ENCODE data around the gene SOBP. TPM values are rescaled to one million over a fixed set of nuclear protein-coding genes. Genes with fewer than 3 reads are reported as not detected.
"Not testable (repeated sequence)": the region's sequence is repeated elsewhere in the genome, so short reads cannot be mapped to it uniquely, and the experiment has no call there.

The SOBP gene
- total and polyA plus RNA-seq, 7 experiments from 2014 or later: 0.08 to 0.15 TPM; not detected in 5

DNA sequence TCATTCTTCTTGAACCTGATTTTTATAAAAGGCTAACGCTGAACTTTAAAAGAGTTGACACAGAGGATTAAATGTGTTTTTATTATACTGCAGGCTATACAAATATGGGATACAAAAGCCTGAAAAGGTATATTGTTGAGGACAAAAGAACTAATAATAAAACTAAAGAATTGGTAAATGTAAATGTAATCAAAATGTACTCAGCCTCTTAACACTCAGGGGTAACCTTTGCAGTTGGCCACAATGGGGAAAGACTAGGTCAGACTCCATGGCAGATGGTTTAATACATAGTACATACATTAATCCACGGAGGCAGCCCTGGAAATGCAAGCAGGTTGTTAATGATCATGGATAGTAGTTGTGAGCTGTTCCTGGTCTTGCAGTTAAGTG lies 57.5 kb downstream of the SOBP start:
- H3K9me3 ChIP-seq (ENCODE audit: control insufficient read depth in 2 of 3, low read length in 3 of 3): no peaks in the 10 kb centered on the region
- H3K4me1 ChIP-seq (ENCODE audit: control insufficient read depth in 2 of 2, insufficient read depth in 2 of 2, low read length in 2 of 2): no peaks in the 10 kb centered on the region
- no peak overlapping the region for H3K27ac Mint-ChIP-seq
- H3K36me3 Mint-ChIP-seq: no peaks in the 10 kb centered on the region
- no peak overlapping the region for H3K4me3 Mint-ChIP-seq
- ATAC-seq (no peak), DNase-seq (no peak)
- no peaks in the 10 kb centered on the region for H3K9me3 Mint-ChIP-seq
- ChIA-PET CTCF (no interaction called here), POLR2A (no interaction called here)
- intact Hi-C loops (cut with micrococcal nuclease): no loop called here
- no peak overlapping the region for H3K4me3 ChIP-seq (ENCODE audit: low read length)
- H3K27me3 ChIP-seq (ENCODE audit: control insufficient read depth in 2 of 2, insufficient read depth in 2 of 2, low read length in 2 of 2): no peaks in the 10 kb centered on the region
- peaks cover 8 to 23% (median 15%) of the 10 kb centered on the region in 5 donors for H3K27me3 Mint-ChIP-seq
- no peaks in the 10 kb centered on the region for H3K36me3 ChIP-seq (ENCODE audit: control insufficient read depth in 2 of 3, insufficient read depth in 3 of 3, low read length in 3 of 3)
- no peak overlapping the region for H3K27ac ChIP-seq (ENCODE audit: low read depth, low read length)
- no peaks in the 10 kb centered on the region for H3K4me1 Mint-ChIP-seq

GRCh38 chr6:107550241-107550840 lies 60.4 kb downstream of the SOBP start:
- no peaks in the 10 kb centered on the region for H3K9me3 ChIP-seq (ENCODE audit: control insufficient read depth in 2 of 3, low read length in 3 of 3)
- no peaks in the 10 kb centered on the region for H3K4me1 Mint-ChIP-seq
- H3K36me3 Mint-ChIP-seq: no peaks in the 10 kb centered on the region
- no peak for ATAC-seq
- CTCF ChIA-PET: no interaction called here
- H3K9me3 Mint-ChIP-seq: no peaks in the 10 kb centered on the region
- no peak overlapping the region for H3K4me3 Mint-ChIP-seq
- POLR2A ChIA-PET: no interaction called here
- peaks cover 0 to 13% (median under 1%) of the 10 kb centered on the region in 5 donors for H3K27me3 Mint-ChIP-seq
- intact Hi-C loops (cut with micrococcal nuclease): no loop called here
- no peaks in the 10 kb centered on the region for H3K4me1 ChIP-seq (ENCODE audit: control insufficient read depth in 2 of 2, insufficient read depth in 2 of 2, low read length in 2 of 2)
- no peaks in the 10 kb centered on the region for H3K27me3 ChIP-seq (ENCODE audit: control insufficient read depth in 2 of 2, insufficient read depth in 2 of 2, low read length in 2 of 2)
- no peak overlapping the region for H3K4me3 ChIP-seq (ENCODE audit: low read length)
- H3K36me3 ChIP-seq (ENCODE audit: control insufficient read depth in 2 of 3, insufficient read depth in 3 of 3, low read length in 3 of 3): no peaks in the 10 kb centered on the region
- no peak for DNase-seq
- H3K27ac Mint-ChIP-seq: no peak overlapping the region
- H3K27ac ChIP-seq (ENCODE audit: low read depth, low read length): no peak overlapping the region

DNA sequence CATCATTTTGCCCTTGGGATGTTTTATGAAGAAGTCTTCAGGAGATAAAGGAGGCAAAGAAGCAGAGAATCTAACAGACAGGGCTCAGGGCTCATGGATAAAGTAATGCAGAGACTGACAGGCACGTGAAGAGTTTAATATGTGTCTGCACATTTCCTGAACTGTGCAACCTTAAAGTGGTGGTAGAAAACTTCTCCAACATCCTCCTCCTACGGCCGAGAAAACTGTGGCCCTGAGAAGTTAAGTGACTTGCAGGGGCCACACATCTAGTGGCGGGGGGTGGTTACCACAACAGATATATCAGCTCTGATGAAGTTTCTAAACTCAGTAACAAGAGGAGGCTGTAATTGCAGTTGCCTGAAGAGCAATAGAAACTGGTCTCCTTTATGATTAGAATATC lies 61.0 kb downstream of the SOBP start:
- Histone ChIP-seq H3K9me3 (ENCODE audit: control insufficient read depth in 2 of 3, low read length in 3 of 3) (no peaks in the 10 kb centered on the region), H3K27ac (ENCODE audit: low read depth, low read length) (no peak overlapping the region), H3K4me1 (ENCODE audit: control insufficient read depth in 2 of 2, insufficient read depth in 2 of 2, low read length in 2 of 2) (no peaks in the 10 kb centered on the region), H3K4me3 (ENCODE audit: low read length) (no peak overlapping the region), H3K27me3 (ENCODE audit: control insufficient read depth in 2 of 2, insufficient read depth in 2 of 2, low read length in 2 of 2) (no peaks in the 10 kb centered on the region), H3K36me3 (ENCODE audit: control insufficient read depth in 2 of 3, insufficient read depth in 3 of 3, low read length in 3 of 3) (no peaks in the 10 kb centered on the region)
- ChIA-PET CTCF (no interaction called here), POLR2A (no interaction called here)
- H3K9me3 Mint-ChIP-seq: no peaks in the 10 kb centered on the region
- H3K4me1 Mint-ChIP-seq: no peaks in the 10 kb centered on the region
- no peaks in the 10 kb centered on the region for H3K36me3 Mint-ChIP-seq
- ATAC-seq (no peak), DNase-seq (no peak)
- H3K4me3 Mint-ChIP-seq: no peak overlapping the region
- no peak overlapping the region for H3K27ac Mint-ChIP-seq
- intact Hi-C loops (cut with micrococcal nuclease): no loop called here
- peaks cover 0 to 10% (median 0%) of the 10 kb centered on the region in 5 donors for H3K27me3 Mint-ChIP-seq

GRCh38 chr6:107553121-107553520 lies 63.2 kb downstream of the SOBP start:
- CTCF ChIA-PET: not testable (repeated sequence)

DNA sequence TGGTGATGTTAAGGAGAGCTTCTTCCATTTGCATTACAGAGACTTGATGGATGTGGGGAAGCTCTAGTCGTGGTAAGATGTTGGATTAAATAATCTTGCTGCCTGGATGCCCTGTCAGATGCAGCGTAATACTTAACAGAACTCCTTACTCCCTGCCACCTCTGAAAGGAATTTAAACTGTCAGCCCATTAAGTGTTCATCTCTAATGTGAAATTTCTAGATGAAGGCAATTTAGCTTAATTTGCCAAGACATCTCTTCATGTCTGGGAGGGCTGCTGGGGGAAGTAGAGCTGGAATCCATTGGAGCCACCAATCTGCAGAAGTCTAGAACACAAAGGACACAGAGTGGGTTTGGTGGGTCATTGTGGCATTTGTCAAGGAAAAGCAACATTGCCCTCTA lies 64.4 kb downstream of the SOBP start:
- no peaks in the 10 kb centered on the region for H3K4me1 Mint-ChIP-seq
- Histone ChIP-seq H3K27me3 (ENCODE audit: control insufficient read depth in 2 of 2, insufficient read depth in 2 of 2, low read length in 2 of 2) (no peaks in the 10 kb centered on the region), H3K9me3 (ENCODE audit: control insufficient read depth in 2 of 3, low read length in 3 of 3) (no peaks in the 10 kb centered on the region), H3K4me1 (ENCODE audit: control insufficient read depth in 2 of 2, insufficient read depth in 2 of 2, low read length in 2 of 2) (no peaks in the 10 kb centered on the region), H3K27ac (ENCODE audit: low read depth, low read length) (no peak overlapping the region), H3K36me3 (ENCODE audit: control insufficient read depth in 2 of 3, insufficient read depth in 3 of 3, low read length in 3 of 3) (no peaks in the 10 kb centered on the region), H3K4me3 (ENCODE audit: low read length) (no peak overlapping the region)
- H3K27me3 Mint-ChIP-seq: peaks cover 0 to 14% (median 1%) of the 10 kb centered on the region in 5 donors
- ATAC-seq (no peak), DNase-seq (no peak)
- H3K36me3 Mint-ChIP-seq: no peaks in the 10 kb centered on the region
- ChIA-PET CTCF (no interaction called here), POLR2A (no interaction called here)
- no peaks in the 10 kb centered on the region for H3K9me3 Mint-ChIP-seq
- intact Hi-C loops (cut with micrococcal nuclease): no loop called here
- no peak overlapping the region for H3K27ac Mint-ChIP-seq
- no peak overlapping the region for H3K4me3 Mint-ChIP-seq

More at GRCh38 chr6:107553121-107553520, 63.2 kb downstream of the SOBP start:
- DNase-seq; H3K4me3 ChIP-seq (ENCODE audit: low read length); intact Hi-C loops (cut with micrococcal nuclease); H3K27ac Mint-ChIP-seq; H3K27ac ChIP-seq (ENCODE audit: low read depth, low read length); H3K9me3 Mint-ChIP-seq; H3K4me3 Mint-ChIP-seq; H3K36me3 Mint-ChIP-seq; H3K9me3 ChIP-seq (ENCODE audit: control insufficient read depth in 2 of 3, low read length in 3 of 3); H3K4me1 ChIP-seq (ENCODE audit: control insufficient read depth in 2 of 2, insufficient read depth in 2 of 2, low read length in 2 of 2); H3K27me3 ChIP-seq (ENCODE audit: control insufficient read depth in 2 of 2, insufficient read depth in 2 of 2, low read length in 2 of 2); ATAC-seq; H3K36me3 ChIP-seq (ENCODE audit: control insufficient read depth in 2 of 3, insufficient read depth in 3 of 3, low read length in 3 of 3); H3K4me1 Mint-ChIP-seq; POLR2A ChIA-PET; H3K27me3 Mint-ChIP-seq: not testable (repeated sequence)

- no peak for ATAC-seq
Measured at GRCh38 chr6:107554918-107555317, 65.0 kb downstream of the SOBP start.

DNA sequence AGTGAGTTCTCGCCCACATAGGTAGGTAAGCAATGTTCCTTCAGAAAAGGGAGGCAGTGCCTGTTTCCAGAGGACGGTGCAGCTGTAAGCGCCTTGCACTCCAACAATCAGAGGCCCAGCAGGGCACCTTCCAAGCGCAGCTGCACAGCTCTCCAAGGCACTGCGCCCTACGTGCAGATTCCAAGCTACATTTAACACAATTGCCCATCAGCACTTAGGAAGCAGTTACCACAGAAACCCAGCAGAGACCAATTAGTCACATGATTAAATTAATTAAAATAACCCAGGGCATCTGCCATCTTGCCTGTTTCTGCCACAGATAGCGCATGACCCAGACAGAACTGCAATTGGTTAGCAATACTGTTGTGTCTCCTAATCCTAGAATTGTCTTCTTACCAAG lies 65.5 kb downstream of the SOBP start:
- intact Hi-C loops (cut with micrococcal nuclease): no loop called here
- ATAC-seq (no peak), DNase-seq (no peak)
- Mint-ChIP-seq H3K9me3 (no peaks in the 10 kb centered on the region), H3K36me3 (no peaks in the 10 kb centered on the region), H3K27me3 (peaks cover 0 to 21% (median 6%) of the 10 kb centered on the region in 5 donors), H3K4me3 (no peak overlapping the region), H3K27ac (no peak overlapping the region), H3K4me1 (no peaks in the 10 kb centered on the region)
- Histone ChIP-seq H3K4me1 (ENCODE audit: control insufficient read depth in 2 of 2, insufficient read depth in 2 of 2, low read length in 2 of 2) (no peaks in the 10 kb centered on the region), H3K27me3 (ENCODE audit: control insufficient read depth in 2 of 2, insufficient read depth in 2 of 2, low read length in 2 of 2) (no peaks in the 10 kb centered on the region), H3K4me3 (ENCODE audit: low read length) (no peak overlapping the region), H3K27ac (ENCODE audit: low read depth, low read length) (no peak overlapping the region), H3K9me3 (ENCODE audit: control insufficient read depth in 2 of 3, low read length in 3 of 3) (no peaks in the 10 kb centered on the region), H3K36me3 (ENCODE audit: control insufficient read depth in 2 of 3, insufficient read depth in 3 of 3, low read length in 3 of 3) (no peaks in the 10 kb centered on the region)
- POLR2A ChIA-PET: no interaction called here
- CTCF ChIA-PET: no interaction called here

More at GRCh38 chr6:107554918-107555317, 65.0 kb downstream of the SOBP start:
- ChIA-PET CTCF (no interaction called here), POLR2A (no interaction called here)
- H3K27me3 Mint-ChIP-seq: peaks cover 0 to 20% (median 6%) of the 10 kb centered on the region in 5 donors
- no peak overlapping the region for H3K4me3 Mint-ChIP-seq
- intact Hi-C loops (cut with micrococcal nuclease): no loop called here
- Histone ChIP-seq H3K36me3 (ENCODE audit: control insufficient read depth in 2 of 3, insufficient read depth in 3 of 3, low read length in 3 of 3) (no peaks in the 10 kb centered on the region), H3K4me1 (ENCODE audit: control insufficient read depth in 2 of 2, insufficient read depth in 2 of 2, low read length in 2 of 2) (no peaks in the 10 kb centered on the region), H3K9me3 (ENCODE audit: control insufficient read depth in 2 of 3, low read length in 3 of 3) (no peaks in the 10 kb centered on the region), H3K27ac (ENCODE audit: low read depth, low read length) (no peak overlapping the region), H3K4me3 (ENCODE audit: low read length) (no peak overlapping the region), H3K27me3 (ENCODE audit: control insufficient read depth in 2 of 2, insufficient read depth in 2 of 2, low read length in 2 of 2) (no peaks in the 10 kb centered on the region)
- DNase-seq: no peak
- H3K27ac Mint-ChIP-seq: no peak overlapping the region
- H3K4me1 Mint-ChIP-seq: no peaks in the 10 kb centered on the region
- no peaks in the 10 kb centered on the region for H3K36me3 Mint-ChIP-seq
- no peaks in the 10 kb centered on the region for H3K9me3 Mint-ChIP-seq
